H1 (cell line): ENCODE measurements around the gene DCAF17. TPM values are rescaled to one million over a fixed set of nuclear protein-coding genes. Genes with fewer than 3 reads are reported as not detected.

Experiments
- CTCF ChIA-PET: fragments of 300-600 bp; sonication (Branson Sonifier 250); formaldehyde crosslinking; loops from one replicate; lab custom pipeline; 2021; ENCODE audit not compliant: partially characterized antibody; lab: Charles Lee
- POLR2A ChIA-PET: fragments of 300-600 bp; sonication (Branson Sonifier 250); formaldehyde crosslinking; loops from one replicate; lab custom pipeline; 2021; ENCODE audit warnings: inconsistent platforms; ENCODE audit not compliant: partially characterized antibody; lab: Charles Lee
- DNase-seq, 2 experiments: peaks; one replicate each; pipeline versions ENCODE4 v3.0.0 to v3.0.0-alpha.2; 2010 to 2022; ENCODE audit warnings: low spot score in 2 of 2, low read depth in 1 of 2, mixed read lengths in 1 of 2
- FAIRE-seq: peaks from 2 replicates; lab custom pipeline; 2011; peaks lifted over from hg19 to GRCh38; lab: Jason Lieb, UNC
- H2AFZ ChIP-seq: 2 replicates; pipeline ENCODE4 v1.8.1; 2012; ENCODE audit warnings: low read length, inconsistent platforms
- H2AK5ac ChIP-seq: 2 replicates; pipeline ENCODE4 v1.6.1; 2013; ENCODE audit warnings: low read depth, low read length
- H2BK120ac ChIP-seq: replicated peaks from 2 replicates; pipeline ENCODE3; 2013; ENCODE audit warnings: low read depth, low read length, inconsistent platforms
- H2BK12ac ChIP-seq: 2 replicates; pipeline ENCODE4 v1.6.1; 2013; ENCODE audit warnings: low read depth, low read length
- H2BK15ac ChIP-seq: 2 replicates; pipeline ENCODE4 v1.6.1; 2013; ENCODE audit warnings: low read length
- H2BK20ac ChIP-seq: 2 replicates; pipeline ENCODE4 v1.6.1; 2013; ENCODE audit warnings: low read length
- H2BK5ac ChIP-seq: 2 replicates; pipeline ENCODE4 v1.6.1; 2013; ENCODE audit warnings: low read depth, low read length
- H3K14ac ChIP-seq: 2 replicates; pipeline ENCODE4 v1.6.1; 2013; ENCODE audit warnings: inconsistent platforms; ENCODE audit not compliant: insufficient read length
- H3K18ac ChIP-seq: 2 replicates; pipeline ENCODE4 v1.6.1; 2013; ENCODE audit warnings: low read length; ENCODE audit errors: extremely low read depth
- H3K23ac ChIP-seq: 2 replicates; pipeline ENCODE4 v1.6.1; 2013; ENCODE audit warnings: inconsistent platforms; ENCODE audit not compliant: insufficient read length
- H3K23me2 ChIP-seq: 2 replicates; pipeline ENCODE4 v1.6.1; 2013; ENCODE audit warnings: low read depth, low read length
- H3K27ac ChIP-seq: 2 replicates; pipeline ENCODE4 v1.6.1; 2011; ENCODE audit warnings: low read depth, low read length, inconsistent platforms
- H3K27me3 ChIP-seq, 4 experiments: replicated peaks in 1 of 4; 1 replicate in 1 of 4; 2 replicates in 3 of 4; pipeline versions ENCODE4 v1.6.1 to v1.8.1; 2011 to 2013; ENCODE audit warnings: low read length in 3 of 4, mild to moderate bottlenecking in 3 of 4, inconsistent platforms in 2 of 4, mixed read lengths in 2 of 4, moderate library complexity in 1 of 4; ENCODE audit not compliant: control insufficient read depth in 3 of 4, insufficient read depth in 3 of 4; ENCODE audit errors: extremely low read depth in 1 of 4
- H3K36me3 ChIP-seq, 4 experiments: 2 replicates each; pipeline versions ENCODE4 v1.6.1 to v1.8.1; 2011 to 2013; ENCODE audit warnings: mild to moderate bottlenecking in 4 of 4, low read length in 3 of 4, moderate library complexity in 2 of 4, control low read depth in 1 of 4, inconsistent platforms in 1 of 4; ENCODE audit not compliant: insufficient read depth in 4 of 4, control insufficient read depth in 2 of 4
- H3K4ac ChIP-seq: replicated peaks from 2 replicates; pipeline ENCODE3; 2013; ENCODE audit warnings: low read length, low read depth, mixed read lengths, inconsistent platforms; ENCODE audit not compliant: insufficient read length
- H3K4me1 ChIP-seq, 4 experiments: replicated peaks in 1 of 4; 1 replicate in 1 of 4; 2 replicates in 3 of 4; pipeline versions ENCODE4 v1.6.1 to v1.8.1; 2011 to 2013; ENCODE audit warnings: low read length in 3 of 4, inconsistent platforms in 2 of 4, mixed read lengths in 1 of 4; ENCODE audit not compliant: insufficient read depth in 4 of 4, control insufficient read depth in 3 of 4
- H3K4me2 ChIP-seq, 2 experiments: 2 replicates each; pipeline versions ENCODE4 v1.6.1 to v1.8.1; 2011 to 2013; ENCODE audit warnings: low read depth in 2 of 2, low read length in 2 of 2, control low read depth in 1 of 2, inconsistent platforms in 1 of 2, mild to moderate bottlenecking in 1 of 2; ENCODE audit not compliant: insufficient read depth in 1 of 2
- H3K4me3 ChIP-seq, 4 experiments: fragments of 200-600, 300-600 bp in 1 of 4; sonication (generic), shearing (Covaris generic), sonication (Bioruptor Twin) in 1 of 4; 2 replicates each; pipeline versions ENCODE4 v1.5.1 to v1.8.1; 2011 to 2016; ENCODE audit warnings: low read length in 4 of 4, low read depth in 3 of 4, control low read depth in 2 of 4, inconsistent platforms in 2 of 4, mild to moderate bottlenecking in 2 of 4, mixed read lengths in 1 of 4, moderate library complexity in 1 of 4; ENCODE audit not compliant: insufficient read depth in 2 of 4; ENCODE audit errors: extremely low read depth in 1 of 4
- H3K56ac ChIP-seq: replicated peaks from 2 replicates; pipeline ENCODE3; 2013; ENCODE audit warnings: low read depth, mild to moderate bottlenecking, mixed read lengths, low read length, inconsistent platforms; ENCODE audit not compliant: insufficient read length
- H3K79me1 ChIP-seq: 2 replicates; pipeline ENCODE4 v1.6.1; 2013; ENCODE audit warnings: low read depth, low read length, control low read depth
- H3K79me2 ChIP-seq, 2 experiments: 2 replicates each; pipeline versions ENCODE4 v1.6.1 to v1.8.1; 2012 to 2013; ENCODE audit warnings: low read length in 2 of 2, mild to moderate bottlenecking in 2 of 2, inconsistent platforms in 1 of 2; ENCODE audit not compliant: insufficient read depth in 2 of 2, control insufficient read depth in 1 of 2
- H3K9ac ChIP-seq, 4 experiments: replicated peaks in 1 of 4; 1 replicate in 1 of 4; 2 replicates in 3 of 4; pipeline versions ENCODE4 v1.6.1 to v1.8.1; 2011 to 2013; ENCODE audit warnings: low read depth in 3 of 4, low read length in 3 of 4, control low read depth in 2 of 4, mild to moderate bottlenecking in 2 of 4, moderate library complexity in 2 of 4, inconsistent platforms in 1 of 4; ENCODE audit errors: extremely low read depth in 1 of 4
- H3K9me3 ChIP-seq, 2 experiments: 2 replicates each; pipeline versions ENCODE4 v1.6.1 to v1.8.1; 2012 to 2013; ENCODE audit warnings: mild to moderate bottlenecking in 2 of 2, moderate library complexity in 2 of 2, control low read depth in 1 of 2, inconsistent platforms in 1 of 2, low read depth in 1 of 2, low read length in 1 of 2, mixed read lengths in 1 of 2; ENCODE audit not compliant: insufficient read depth in 2 of 2
- H4K20me1 ChIP-seq, 2 experiments: replicated peaks in 1 of 2; 2 replicates each; pipeline versions ENCODE3 to v1.8.1; 2011 to 2013; ENCODE audit warnings: inconsistent platforms in 2 of 2, low read length in 2 of 2, mild to moderate bottlenecking in 1 of 2; ENCODE audit not compliant: insufficient read depth in 2 of 2, control insufficient read depth in 1 of 2
- H4K5ac ChIP-seq: 2 replicates; pipeline ENCODE4 v1.6.1; 2013; ENCODE audit warnings: low read length, low read depth, mixed read lengths, inconsistent platforms; ENCODE audit not compliant: insufficient read length
- H4K8ac ChIP-seq: 2 replicates; pipeline ENCODE4 v1.8.0; 2013; ENCODE audit warnings: mild to moderate bottlenecking, moderate library complexity, low read length, inconsistent platforms; ENCODE audit not compliant: insufficient read depth; ENCODE audit errors: extremely low read depth
- H4K91ac ChIP-seq: replicated peaks from 2 replicates; pipeline ENCODE3; 2013; ENCODE audit warnings: low read length, mixed read lengths, inconsistent platforms; ENCODE audit not compliant: insufficient read length
- ASH2L ChIP-seq: fragments of 200-600, 300-600 bp; sonication (generic); IDR thresholded peaks from one replicate; pipeline ENCODE4 v1.7.1; 2017; ENCODE audit warnings: low read length
- CTBP2 ChIP-seq: IDR thresholded peaks from 2 replicates; pipeline ENCODE4 v1.7.0; 2011; ENCODE audit warnings: borderline replicate concordance, mild to moderate bottlenecking, moderate library complexity, mixed read lengths, low read length; ENCODE audit not compliant: insufficient read depth, insufficient read length
- KDM4A ChIP-seq: IDR thresholded peaks from one replicate; pipeline ENCODE4 v1.7.1; 2012; ENCODE audit warnings: low read depth, mild to moderate bottlenecking, moderate library complexity, low read length, inconsistent platforms; ENCODE audit not compliant: severe bottlenecking
- TEAD4 ChIP-seq: IDR thresholded peaks from 2 replicates; pipeline ENCODE4 v1.6.1; 2012; ENCODE audit warnings: low read depth, low read length, inconsistent platforms, mixed read lengths
- whole genome bisulfite sequencing, 2 experiments: shearing (Covaris generic) in 1 of 2; methylation state at CpG; one replicate each; pipeline versions ENCODE4 v1.1.6 to v1.1.7; 2013 to 2015; ENCODE audit warnings: low lambda C conversion rate in 2 of 2, mixed read lengths in 2 of 2, inconsistent platforms in 1 of 2, low coverage in 1 of 2, missing lambda C conversion rate in 1 of 2; ENCODE audit not compliant: insufficient replicate concordance in 2 of 2, insufficient coverage in 1 of 2, insufficient read length in 1 of 2; ENCODE audit errors: extremely low coverage in 1 of 2, missing lambda C conversion rate in 1 of 2; 5-methylcytosine and 5-hydroxymethylcytosine counted together
- polyA plus RNA-seq, 7 experiments: library from polyadenylated mRNA; depleted of rRNA in 3 of 7; stranded (reverse) in 5 of 7; unstranded in 2 of 7; fragments of >200 nt in 5 of 7; fragments of 200-250 nt in 2 of 7; gene quantifications; 1 replicate in 5 of 7; 2 replicates in 1 of 7; 4 replicates in 1 of 7; pipeline versions ENCODE4 v1.2.1 to v1.2.3, GENCODE V29; 2011 to 2013; ENCODE audit warnings: missing spikeins in 2 of 7, mixed read lengths in 2 of 7
- total RNA-seq: library from RNA; stranded (reverse); fragmentation: NEBNext Ultra II Directional; extraction: Animal tissue kit (Norgen Biotek cat#: 25700); gene quantifications from 2 replicates; pipeline ENCODE4 v1.2.1, GENCODE V29; 2021
- TF ChIP-seq, protein P1 (sequence below), 3 experiments: IDR thresholded peaks; 1 replicate in 2 of 3; 2 replicates in 1 of 3; pipeline versions ENCODE4 v1.5.1 to v1.6.1; 2011; ENCODE audit warnings: low read length in 3 of 3, mild to moderate bottlenecking in 3 of 3, inconsistent platforms in 2 of 3, low read depth in 1 of 3, moderate library complexity in 1 of 3; ENCODE audit not compliant: insufficient read depth in 1 of 3; ENCODE audit errors: control extremely low read depth in 1 of 3
- TF ChIP-seq, protein P2 (sequence below): IDR thresholded peaks from 2 replicates; pipeline ENCODE4 v1.6.1; 2012; ENCODE audit warnings: inconsistent platforms

Gene DCAF17
- total and polyA plus RNA-seq, 2 of the 8 experiments (the other 6 are each of a cell fraction or from before 2014, with no cell fraction given), result 10.7 to 30.0 TPM

DNA sequence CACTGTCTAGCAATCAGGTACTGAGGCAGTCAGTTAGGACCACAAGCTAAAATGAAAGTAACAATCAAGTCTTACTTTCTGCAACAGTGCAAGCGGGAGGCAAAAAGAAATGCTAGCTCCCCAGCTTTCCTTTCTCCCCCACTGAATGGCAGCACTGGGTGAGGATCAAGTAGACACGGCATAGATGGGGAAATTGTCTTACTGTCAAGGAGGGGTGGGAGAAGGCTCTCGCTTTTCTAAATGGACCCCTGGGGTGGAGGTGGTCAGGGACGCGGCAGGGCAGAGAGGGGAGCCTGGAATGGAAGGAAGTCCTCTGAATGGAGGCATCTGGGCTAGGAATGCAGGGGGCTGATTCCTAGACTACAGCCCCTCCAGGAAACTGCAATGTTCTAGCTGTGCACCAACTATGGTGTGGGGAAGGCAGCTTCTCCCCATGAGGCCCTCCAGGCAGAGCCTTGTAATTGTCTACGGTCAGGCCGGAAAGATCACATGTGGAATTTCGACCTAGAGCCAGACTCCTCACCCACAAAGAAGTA is 24.5 kb upstream of the DCAF17 start:
- Histone ChIP-seq H3K9ac (no peak overlapping the region), H2BK15ac (no peak overlapping the region), H3K23me2 (no peaks in the 10 kb centered on the region), H3K79me2 (peaks cover 0 to 88% of the 10 kb centered on the region in 2 experiments; a peak in 3 of 4 replicates), H3K14ac (no peak overlapping the region), H3K23ac (no peak overlapping the region), H4K91ac (peak overlapping the region; percentile 52), H2AFZ (no peak overlapping the region), H3K36me3 (no peaks in the 10 kb centered on the region), H3K4me2 (peak overlapping the region; percentile 49 to 53), H2BK120ac (no peak overlapping the region), H4K20me1 (no peaks in the 10 kb centered on the region), H3K79me1 (no peaks in the 10 kb centered on the region), H3K4ac (no peak overlapping the region), H3K9me3 (no peaks in the 10 kb centered on the region), H3K4me3 (peak overlapping the region in 2 of 4 experiments; percentile 7 to 39; a peak in 3 of 8 replicates), H3K4me1 (peaks cover 0 to 13% (median 9%) of the 10 kb centered on the region in 4 experiments; a peak in 6 of 7 replicates), H2BK5ac (peak overlapping the region; percentile 84), H4K5ac (peak overlapping the region; percentile 3), H3K27ac (peak overlapping the region; percentile 68), H3K18ac (peak overlapping the region; percentile 60; the same call in 1 of the 2 replicates), H2BK12ac (peak overlapping the region; percentile 86; the same call in 1 of the 2 replicates), H3K27me3 (no peaks in the 10 kb centered on the region), H3K56ac (no peak overlapping the region), H2AK5ac (0 out of 2 replicates have a peak overlapping the region, but pooled peaks have one; percentile 14), H2BK20ac (no peak overlapping the region), H4K8ac (peak overlapping the region; percentile 87)
- DNase-seq (peak in 1 of 2 experiments; percentile 55), FAIRE-seq (no peak)
- WGBS, 2 experiments, result 30% methylated on average over 8 of the region's 8 CpGs; no CpG with 5 or more reads in 1 of the 2 experiments
- TF ChIP-seq ASH2L (peak; percentile 67), CTBP2 (peak; percentile 83), KDM4A (no peak), TEAD4 (peak; percentile 70; the same call in 1 of the 2 replicates)
- TF ChIP-seq, protein P1, sequence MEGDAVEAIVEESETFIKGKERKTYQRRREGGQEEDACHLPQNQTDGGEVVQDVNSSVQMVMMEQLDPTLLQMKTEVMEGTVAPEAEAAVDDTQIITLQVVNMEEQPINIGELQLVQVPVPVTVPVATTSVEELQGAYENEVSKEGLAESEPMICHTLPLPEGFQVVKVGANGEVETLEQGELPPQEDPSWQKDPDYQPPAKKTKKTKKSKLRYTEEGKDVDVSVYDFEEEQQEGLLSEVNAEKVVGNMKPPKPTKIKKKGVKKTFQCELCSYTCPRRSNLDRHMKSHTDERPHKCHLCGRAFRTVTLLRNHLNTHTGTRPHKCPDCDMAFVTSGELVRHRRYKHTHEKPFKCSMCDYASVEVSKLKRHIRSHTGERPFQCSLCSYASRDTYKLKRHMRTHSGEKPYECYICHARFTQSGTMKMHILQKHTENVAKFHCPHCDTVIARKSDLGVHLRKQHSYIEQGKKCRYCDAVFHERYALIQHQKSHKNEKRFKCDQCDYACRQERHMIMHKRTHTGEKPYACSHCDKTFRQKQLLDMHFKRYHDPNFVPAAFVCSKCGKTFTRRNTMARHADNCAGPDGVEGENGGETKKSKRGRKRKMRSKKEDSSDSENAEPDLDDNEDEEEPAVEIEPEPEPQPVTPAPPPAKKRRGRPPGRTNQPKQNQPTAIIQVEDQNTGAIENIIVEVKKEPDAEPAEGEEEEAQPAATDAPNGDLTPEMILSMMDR (IDR thresholded peaks at IDR 0.05; ENCODE audit: control extremely low read depth in 1 of 3, insufficient read depth in 1 of 3, low read depth in 1 of 3, low read length in 3 of 3), result peak in 1 of 3 experiments; percentile 9; a peak in 1 of 4 replicates
- TF ChIP-seq, protein P2, sequence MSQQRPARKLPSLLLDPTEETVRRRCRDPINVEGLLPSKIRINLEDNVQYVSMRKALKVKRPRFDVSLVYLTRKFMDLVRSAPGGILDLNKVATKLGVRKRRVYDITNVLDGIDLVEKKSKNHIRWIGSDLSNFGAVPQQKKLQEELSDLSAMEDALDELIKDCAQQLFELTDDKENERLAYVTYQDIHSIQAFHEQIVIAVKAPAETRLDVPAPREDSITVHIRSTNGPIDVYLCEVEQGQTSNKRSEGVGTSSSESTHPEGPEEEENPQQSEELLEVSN, result no peak
- CTCF ChIA-PET, result interaction anchor here (1.0 to 2.2 kb wide), 4 partner anchors 10 to 435 kb away, joined by 3 to 6 read pairs (median 4); no protein-coding TSS in a partner anchor
- POLR2A ChIA-PET, result interaction anchor here (0.6 to 1.8 kb wide), 8 partner anchors 11 to 122 kb away, joined by 3 to 10 read pairs (median 4); partner anchors contain the start of genes DCAF17 and METTL8
